SK-N-SH (cell line): ENCODE results near the gene ZSCAN30. TPM values are rescaled to one million over a fixed set of nuclear protein-coding genes. Genes with fewer than 3 reads are reported as not detected.

Source experiments
- CTCF ChIA-PET: fragments of 300-600, 350-600 bp; formaldehyde crosslinking; extraction: SDS; loops from one replicate; lab custom pipeline; 2021; lab: Yijun Ruan, JAX
- POLR2A ChIA-PET: fragments of 350-600 bp; sonication (Branson Sonifier 250); formaldehyde crosslinking; extraction: SDS; loops from one replicate; lab custom pipeline; 2020; ENCODE audit warnings: antibody characterized with exemption, inconsistent platforms; lab: Yijun Ruan, JAX
- DNase-seq: peaks from one replicate; pipeline ENCODE4 v3.0.0; 2012
- H2AFZ ChIP-seq: fragments of 200-600 bp; sonication (generic); 2 replicates; pipeline ENCODE4 v1.8.1; 2016; ENCODE audit warnings: antibody characterized with exemption, mild to moderate bottlenecking, low read depth
- H3F3A ChIP-seq: fragments of 200-600 bp; sonication (generic); replicated peaks from 2 replicates; pipeline ENCODE3; 2016; ENCODE audit warnings: antibody characterized with exemption, mild to moderate bottlenecking; ENCODE audit not compliant: insufficient read depth
- H3K27ac ChIP-seq, 2 experiments: fragments of 200-500 bp in 1 of 2; fragments of 200-600 bp in 1 of 2; sonication (Bioruptor generic) in 1 of 2; sonication (generic), shearing (Covaris generic) in 1 of 2; 2 replicates each; pipeline versions ENCODE4 v1.5.1 to v1.6.1; 2014 to 2016; ENCODE audit warnings: low read depth in 2 of 2, inconsistent platforms in 1 of 2, low read length in 1 of 2, mild to moderate bottlenecking in 1 of 2, mixed read lengths in 1 of 2
- H3K27me3 ChIP-seq: fragments of 200-600 bp; sonication (generic), shearing (Covaris generic); 2 replicates; pipeline ENCODE4 v1.6.1; 2016; ENCODE audit warnings: mixed run types; ENCODE audit not compliant: insufficient read depth
- H3K36me3 ChIP-seq, 2 experiments: fragments of 200-500 bp in 1 of 2; fragments of 200-600 bp in 1 of 2; sonication (Bioruptor generic) in 1 of 2; sonication (generic) in 1 of 2; replicated peaks in 1 of 2; 2 replicates each; pipeline versions ENCODE3 to v1.5.1; 2014 to 2016; ENCODE audit warnings: low read length in 1 of 2, mild to moderate bottlenecking in 1 of 2; ENCODE audit not compliant: insufficient read depth in 2 of 2, control insufficient read depth in 1 of 2
- H3K4me1 ChIP-seq, 2 experiments: fragments of 200-500 bp in 1 of 2; fragments of 200-600 bp in 1 of 2; sonication (Bioruptor generic) in 1 of 2; sonication (generic), shearing (Covaris generic) in 1 of 2; 2 replicates each; pipeline versions ENCODE4 v1.5.1 to v1.6.1; 2014 to 2016; ENCODE audit warnings: low read depth in 1 of 2, low read length in 1 of 2, mixed run types in 1 of 2; ENCODE audit not compliant: insufficient read depth in 2 of 2, control insufficient read depth in 1 of 2
- H3K4me2 ChIP-seq: fragments of 200-600 bp; sonication (generic), shearing (Covaris generic); 2 replicates; pipeline ENCODE4 v1.6.1; 2017; ENCODE audit warnings: mixed run types
- H3K4me3 ChIP-seq, 2 experiments: fragments of 200-500 bp in 1 of 2; fragments of 200-600 bp in 1 of 2; sonication (Bioruptor generic) in 1 of 2; sonication (generic), shearing (Covaris generic) in 1 of 2; 2 replicates each; pipeline versions ENCODE4 v1.5.1 to v1.8.1; 2014 to 2016; ENCODE audit warnings: low read depth in 2 of 2, inconsistent platforms in 1 of 2, low read length in 1 of 2, mild to moderate bottlenecking in 1 of 2, mixed read lengths in 1 of 2, moderate library complexity in 1 of 2
- H3K79me2 ChIP-seq: fragments of 200-600 bp; sonication (generic); 2 replicates; pipeline ENCODE4 v1.8.1; 2017; ENCODE audit warnings: mild to moderate bottlenecking; ENCODE audit not compliant: insufficient read depth
- H3K9ac ChIP-seq: fragments of 200-600 bp; sonication (generic); 2 replicates; pipeline ENCODE4 v1.6.1; 2017; ENCODE audit warnings: mixed run types
- H3K9me2 ChIP-seq: fragments of 200-600 bp; sonication (generic); 2 replicates; pipeline ENCODE4 v1.6.1; 2017; ENCODE audit warnings: mixed run types
- H3K9me3 ChIP-seq: fragments of 200-600 bp; sonication (generic); 2 replicates; pipeline ENCODE4 v1.6.1; 2017; ENCODE audit warnings: mixed run types, mild to moderate bottlenecking, moderate library complexity
- H4K20me1 ChIP-seq: fragments of 200-600 bp; sonication (generic); 2 replicates; pipeline ENCODE4 v1.6.1; 2017; ENCODE audit warnings: mild to moderate bottlenecking, mixed run types; ENCODE audit not compliant: insufficient read depth
- CHD2 ChIP-seq: fragments of 150-350 bp; IDR thresholded peaks from 2 replicates; pipeline ENCODE4 v1.6.1; 2018; ENCODE audit warnings: low read length; ENCODE audit not compliant: partially characterized antibody
- ELF1 ChIP-seq: IDR thresholded peaks from 2 replicates; pipeline ENCODE4 v1.4.0; 2012
- FOXM1 ChIP-seq: IDR thresholded peaks from 2 replicates; pipeline ENCODE4 v1.4.0; 2012; ENCODE audit warnings: low read depth, mild to moderate bottlenecking
- GATA2 ChIP-seq: sonication (generic); formaldehyde crosslinking; IDR thresholded peaks from 2 replicates; pipeline ENCODE4 v1.5.0; 2020; ENCODE audit warnings: mild to moderate bottlenecking, missing genetic modification reagents
- MEF2A ChIP-seq: IDR thresholded peaks from 2 replicates; pipeline ENCODE4 v1.4.0; 2012; ENCODE audit warnings: low read depth, borderline replicate concordance
- NFIC ChIP-seq: IDR thresholded peaks from 2 replicates; pipeline ENCODE4 v1.4.0; 2012; ENCODE audit warnings: borderline replicate concordance
- NRF1 ChIP-seq: IDR thresholded peaks from 2 replicates; pipeline ENCODE4 v1.6.1; 2012; ENCODE audit warnings: low read depth, mild to moderate bottlenecking, low read length
- POLR2AphosphoS5 ChIP-seq: IDR thresholded peaks from 2 replicates; pipeline ENCODE4 v1.6.1; 2012; ENCODE audit warnings: low read depth, low read length
- SMC3 ChIP-seq: IDR thresholded peaks from 2 replicates; pipeline ENCODE4 v1.6.1; 2012; ENCODE audit warnings: low read depth, low read length, improper control_type of control experiment
- YY1 ChIP-seq: IDR thresholded peaks from 2 replicates; pipeline ENCODE4 v1.4.0; 2012; ENCODE audit warnings: low read depth, mild to moderate bottlenecking
- WGBS: methylation state at CpG from one replicate; pipeline ENCODE4 v1.1.6; 2017; ENCODE audit warnings: low lambda C conversion rate; 5-methylcytosine and 5-hydroxymethylcytosine counted together
- polyA plus RNA-seq, 3 experiments: library from polyadenylated mRNA; depleted of rRNA; stranded (reverse); fragments of >200 nt; gene quantifications; 2 replicates each; pipeline ENCODE4 v1.2.3, GENCODE V29; 2012
- TF ChIP-seq, protein P1 (sequence below): IDR thresholded peaks from 2 replicates; pipeline ENCODE4; 2012
- TF ChIP-seq, protein P2 (sequence below): fragments of 150-350 bp; IDR thresholded peaks from 2 replicates; pipeline ENCODE4 v1.6.1; 2017; ENCODE audit warnings: antibody characterized with exemption, low read length, low read depth, borderline replicate concordance
- TF ChIP-seq, protein P3 (sequence below): IDR thresholded peaks from 2 replicates; pipeline ENCODE4 v1.4.0; 2012; ENCODE audit warnings: low read depth, borderline replicate concordance
- TF ChIP-seq, protein P4 (sequence below): IDR thresholded peaks from 2 replicates; pipeline ENCODE4 v1.4.0; 2012; ENCODE audit warnings: low read depth, borderline replicate concordance
- TF ChIP-seq, protein P5 (sequence below): fragments of 150-350 bp; IDR thresholded peaks from 2 replicates; pipeline ENCODE4 v1.6.1; 2016; ENCODE audit warnings: mild to moderate bottlenecking, low read depth, low read length

ZSCAN30 gene
- polyA plus RNA-seq, 1 of the 3 experiments (the other 2 are of a cell fraction): 5.9 TPM

DNA sequence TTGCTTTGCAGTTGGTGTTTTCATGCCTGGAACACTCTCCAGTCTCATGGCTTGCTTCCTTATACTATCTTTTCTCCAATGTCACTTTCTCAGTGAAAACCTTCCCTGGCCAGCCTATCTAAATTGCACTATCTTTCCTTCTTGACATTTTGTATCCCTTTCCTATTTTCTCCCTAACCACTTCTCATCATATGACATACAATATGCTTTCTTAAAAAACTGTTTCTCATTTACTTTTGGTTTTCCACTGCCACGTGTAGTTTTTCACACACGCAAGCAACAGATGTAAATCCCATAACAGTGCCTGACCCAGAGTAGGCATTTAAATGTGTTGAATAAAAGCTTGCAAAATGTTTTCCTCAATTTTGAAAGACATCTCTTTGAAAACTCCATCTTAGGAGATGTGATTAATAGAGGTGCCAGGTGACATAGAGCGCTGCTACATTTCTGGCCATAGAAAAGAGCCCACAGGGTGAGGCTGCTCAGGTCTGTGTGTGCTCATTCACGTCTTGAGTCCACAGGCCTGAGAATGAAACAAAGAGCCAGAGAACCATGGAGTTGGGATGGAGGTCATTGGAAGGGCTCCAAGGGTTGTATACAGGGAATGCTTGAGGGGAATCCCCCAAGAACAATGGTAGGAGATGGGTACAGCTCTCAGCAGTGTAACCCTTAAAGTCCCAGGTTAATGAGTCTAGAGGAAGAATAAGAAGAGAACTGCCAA lies 41.5 kb upstream of the ZSCAN30 start:
- Histone ChIP-seq H3K27ac (no peak overlapping the region), H4K20me1 (no peaks in the 10 kb centered on the region; the same call in 1 of the 2 replicates), H3K9ac (no peak overlapping the region), H3F3A (no peaks in the 10 kb centered on the region), H3K4me3 (no peak overlapping the region), H3K4me2 (no peak overlapping the region), H3K27me3 (no peaks in the 10 kb centered on the region), H3K79me2 (peaks cover 17% of the 10 kb centered on the region), H2AFZ (no peak overlapping the region), H3K9me2 (no peaks in the 10 kb centered on the region), H3K4me1 (no peaks in the 10 kb centered on the region), H3K9me3 (0 out of 2 replicates have a peak, but pooled peaks cover 12% of the 10 kb centered on the region), H3K36me3 (peaks cover 50 to 52% of the 10 kb centered on the region in 2 experiments)
- WGBS: 92% methylated on average over 4 of the region's 4 CpGs
- POLR2A ChIA-PET: no interaction called here
- no peak for DNase-seq
- TF ChIP-seq CHD2 (no peak), ELF1 (no peak), NFIC (no peak), NRF1 (no peak), FOXM1 (no peak), POLR2AphosphoS5 (no peak; the same call in none of the 2 replicates), GATA2 (CRISPR knock-in tag) (no peak), SMC3 (no peak), MEF2A (no peak), YY1 (no peak)
- TF ChIP-seq, protein P1, sequence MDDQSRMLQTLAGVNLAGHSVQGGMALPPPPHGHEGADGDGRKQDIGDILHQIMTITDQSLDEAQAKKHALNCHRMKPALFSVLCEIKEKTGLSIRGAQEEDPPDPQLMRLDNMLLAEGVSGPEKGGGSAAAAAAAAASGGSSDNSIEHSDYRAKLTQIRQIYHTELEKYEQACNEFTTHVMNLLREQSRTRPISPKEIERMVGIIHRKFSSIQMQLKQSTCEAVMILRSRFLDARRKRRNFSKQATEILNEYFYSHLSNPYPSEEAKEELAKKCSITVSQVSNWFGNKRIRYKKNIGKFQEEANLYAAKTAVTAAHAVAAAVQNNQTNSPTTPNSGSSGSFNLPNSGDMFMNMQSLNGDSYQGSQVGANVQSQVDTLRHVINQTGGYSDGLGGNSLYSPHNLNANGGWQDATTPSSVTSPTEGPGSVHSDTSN: no peak
- TF ChIP-seq, protein P2, sequence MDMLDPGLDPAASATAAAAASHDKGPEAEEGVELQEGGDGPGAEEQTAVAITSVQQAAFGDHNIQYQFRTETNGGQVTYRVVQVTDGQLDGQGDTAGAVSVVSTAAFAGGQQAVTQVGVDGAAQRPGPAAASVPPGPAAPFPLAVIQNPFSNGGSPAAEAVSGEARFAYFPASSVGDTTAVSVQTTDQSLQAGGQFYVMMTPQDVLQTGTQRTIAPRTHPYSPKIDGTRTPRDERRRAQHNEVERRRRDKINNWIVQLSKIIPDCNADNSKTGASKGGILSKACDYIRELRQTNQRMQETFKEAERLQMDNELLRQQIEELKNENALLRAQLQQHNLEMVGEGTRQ: no peak
- TF ChIP-seq, protein P3, sequence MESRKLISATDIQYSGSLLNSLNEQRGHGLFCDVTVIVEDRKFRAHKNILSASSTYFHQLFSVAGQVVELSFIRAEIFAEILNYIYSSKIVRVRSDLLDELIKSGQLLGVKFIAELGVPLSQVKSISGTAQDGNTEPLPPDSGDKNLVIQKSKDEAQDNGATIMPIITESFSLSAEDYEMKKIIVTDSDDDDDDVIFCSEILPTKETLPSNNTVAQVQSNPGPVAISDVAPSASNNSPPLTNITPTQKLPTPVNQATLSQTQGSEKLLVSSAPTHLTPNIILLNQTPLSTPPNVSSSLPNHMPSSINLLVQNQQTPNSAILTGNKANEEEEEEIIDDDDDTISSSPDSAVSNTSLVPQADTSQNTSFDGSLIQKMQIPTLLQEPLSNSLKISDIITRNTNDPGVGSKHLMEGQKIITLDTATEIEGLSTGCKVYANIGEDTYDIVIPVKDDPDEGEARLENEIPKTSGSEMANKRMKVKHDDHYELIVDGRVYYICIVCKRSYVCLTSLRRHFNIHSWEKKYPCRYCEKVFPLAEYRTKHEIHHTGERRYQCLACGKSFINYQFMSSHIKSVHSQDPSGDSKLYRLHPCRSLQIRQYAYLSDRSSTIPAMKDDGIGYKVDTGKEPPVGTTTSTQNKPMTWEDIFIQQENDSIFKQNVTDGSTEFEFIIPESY: no peak
- TF ChIP-seq, protein P4, sequence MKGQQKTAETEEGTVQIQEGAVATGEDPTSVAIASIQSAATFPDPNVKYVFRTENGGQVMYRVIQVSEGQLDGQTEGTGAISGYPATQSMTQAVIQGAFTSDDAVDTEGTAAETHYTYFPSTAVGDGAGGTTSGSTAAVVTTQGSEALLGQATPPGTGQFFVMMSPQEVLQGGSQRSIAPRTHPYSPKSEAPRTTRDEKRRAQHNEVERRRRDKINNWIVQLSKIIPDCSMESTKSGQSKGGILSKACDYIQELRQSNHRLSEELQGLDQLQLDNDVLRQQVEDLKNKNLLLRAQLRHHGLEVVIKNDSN: no peak
- TF ChIP-seq, protein P5, sequence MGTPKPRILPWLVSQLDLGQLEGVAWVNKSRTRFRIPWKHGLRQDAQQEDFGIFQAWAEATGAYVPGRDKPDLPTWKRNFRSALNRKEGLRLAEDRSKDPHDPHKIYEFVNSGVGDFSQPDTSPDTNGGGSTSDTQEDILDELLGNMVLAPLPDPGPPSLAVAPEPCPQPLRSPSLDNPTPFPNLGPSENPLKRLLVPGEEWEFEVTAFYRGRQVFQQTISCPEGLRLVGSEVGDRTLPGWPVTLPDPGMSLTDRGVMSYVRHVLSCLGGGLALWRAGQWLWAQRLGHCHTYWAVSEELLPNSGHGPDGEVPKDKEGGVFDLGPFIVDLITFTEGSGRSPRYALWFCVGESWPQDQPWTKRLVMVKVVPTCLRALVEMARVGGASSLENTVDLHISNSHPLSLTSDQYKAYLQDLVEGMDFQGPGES: no peak
- CTCF ChIA-PET: no interaction called here
